B cell (primary cell): ENCODE data around the gene PROCR.

ENCODE experiments used
- EZH2 ChIP-seq: IDR thresholded peaks from 2 replicates; pipeline ENCODE4 v1.6.1; 2012; ENCODE audit warnings: borderline replicate concordance, low read depth, mild to moderate bottlenecking, moderate library complexity, low read length; ENCODE audit not compliant: insufficient read depth, poor library complexity, severe bottlenecking
- TF ChIP-seq, protein P1 (sequence below): fragments of 200-600 bp; IDR thresholded peaks from one replicate; pipeline ENCODE4 v1.8.0; 2022; ENCODE audit warnings: antibody characterized with exemption, mild to moderate bottlenecking

DNA sequence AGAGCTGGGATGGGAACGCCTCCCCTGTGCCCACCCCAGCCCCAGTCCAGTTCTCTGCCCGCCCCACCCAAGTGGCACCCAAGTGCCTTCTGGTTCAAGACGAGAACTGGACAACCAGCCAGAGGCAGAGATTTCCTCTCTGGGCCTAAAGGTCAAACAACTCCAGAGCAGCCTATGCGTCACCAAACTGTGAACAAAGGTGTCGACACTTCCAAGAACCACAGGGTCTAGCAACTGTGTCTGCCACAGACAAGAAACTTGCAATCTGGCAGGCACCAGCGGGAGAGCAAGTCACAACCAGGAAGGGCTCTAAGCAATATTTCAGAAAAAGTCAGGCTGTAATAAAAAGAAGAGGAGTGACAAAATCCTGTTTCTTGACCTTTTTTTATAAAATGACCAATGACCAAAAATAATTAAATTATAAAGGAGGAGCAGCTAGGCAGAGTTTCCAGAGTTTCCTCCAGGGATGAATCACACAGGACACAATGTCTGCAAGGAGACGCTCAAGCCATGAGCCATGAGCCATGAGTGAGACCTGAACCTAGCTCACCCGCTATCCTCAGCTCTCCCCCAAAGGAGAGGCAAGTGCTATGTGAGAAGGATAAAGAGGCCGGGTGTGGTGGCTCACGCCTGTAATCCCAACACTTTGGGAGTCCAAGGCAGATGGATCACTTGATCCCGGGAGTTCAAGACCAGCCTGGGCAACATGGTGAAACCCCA is 35.8 kb upstream of the PROCR start:
- TF ChIP-seq EZH2: no peak
- TF ChIP-seq, protein P1, sequence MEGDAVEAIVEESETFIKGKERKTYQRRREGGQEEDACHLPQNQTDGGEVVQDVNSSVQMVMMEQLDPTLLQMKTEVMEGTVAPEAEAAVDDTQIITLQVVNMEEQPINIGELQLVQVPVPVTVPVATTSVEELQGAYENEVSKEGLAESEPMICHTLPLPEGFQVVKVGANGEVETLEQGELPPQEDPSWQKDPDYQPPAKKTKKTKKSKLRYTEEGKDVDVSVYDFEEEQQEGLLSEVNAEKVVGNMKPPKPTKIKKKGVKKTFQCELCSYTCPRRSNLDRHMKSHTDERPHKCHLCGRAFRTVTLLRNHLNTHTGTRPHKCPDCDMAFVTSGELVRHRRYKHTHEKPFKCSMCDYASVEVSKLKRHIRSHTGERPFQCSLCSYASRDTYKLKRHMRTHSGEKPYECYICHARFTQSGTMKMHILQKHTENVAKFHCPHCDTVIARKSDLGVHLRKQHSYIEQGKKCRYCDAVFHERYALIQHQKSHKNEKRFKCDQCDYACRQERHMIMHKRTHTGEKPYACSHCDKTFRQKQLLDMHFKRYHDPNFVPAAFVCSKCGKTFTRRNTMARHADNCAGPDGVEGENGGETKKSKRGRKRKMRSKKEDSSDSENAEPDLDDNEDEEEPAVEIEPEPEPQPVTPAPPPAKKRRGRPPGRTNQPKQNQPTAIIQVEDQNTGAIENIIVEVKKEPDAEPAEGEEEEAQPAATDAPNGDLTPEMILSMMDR: no peak
